Neural cell (in vitro differentiated cells): ENCODE data around the gene ATAD1. TPM values are rescaled to one million over a fixed set of nuclear protein-coding genes. Genes with fewer than 3 reads are reported as not detected.

Experiments
- H2AFZ ChIP-seq: fragments of 200-600, 300-800 bp; sonication (generic), shearing (Covaris generic); 2 replicates; pipeline ENCODE4 v1.6.0; 2014; ENCODE audit warnings: low read depth, mild to moderate bottlenecking, antibody characterized with exemption, low read length, moderate library complexity
- H3F3A ChIP-seq: fragments of 200-600 bp; shearing (Covaris generic); 2 replicates; pipeline ENCODE4 v1.6.1; 2016; ENCODE audit warnings: mild to moderate bottlenecking, moderate library complexity, mixed read lengths, antibody characterized with exemption, low read length; ENCODE audit not compliant: insufficient read depth, poor library complexity, severe bottlenecking
- H3K27ac ChIP-seq: fragments of 200-600, 300-800 bp; sonication (generic), shearing (Covaris generic); 2 replicates; pipeline ENCODE4 v1.5.1; 2014; ENCODE audit warnings: mild to moderate bottlenecking, low read length, moderate library complexity
- H3K27me3 ChIP-seq: fragments of 300-800, 200-600 bp; sonication (generic), shearing (Covaris generic); 2 replicates; pipeline ENCODE4 v1.6.0; 2014; ENCODE audit warnings: mild to moderate bottlenecking, low read depth, low read length, moderate library complexity; ENCODE audit not compliant: insufficient read depth
- H3K36me3 ChIP-seq: fragments of 300-800, 200-600 bp; sonication (generic), shearing (Covaris generic); 2 replicates; pipeline ENCODE4 v1.5.1; 2014; ENCODE audit warnings: mild to moderate bottlenecking, antibody characterized with exemption, low read length, moderate library complexity; ENCODE audit not compliant: insufficient read depth
- H3K4me2 ChIP-seq: fragments of 300-800, 200-600 bp; sonication (generic), shearing (Covaris generic); 2 replicates; pipeline ENCODE4 v1.6.0; 2014; ENCODE audit warnings: mild to moderate bottlenecking, low read length
- H3K4me3 ChIP-seq: fragments of 300-800, 200-600 bp; sonication (generic), shearing (Covaris generic); 2 replicates; pipeline ENCODE4 v1.5.1; 2014; ENCODE audit warnings: mild to moderate bottlenecking, low read length, moderate library complexity
- H3K79me2 ChIP-seq: fragments of 200-600 bp; shearing (Covaris generic); replicated peaks from 2 replicates; pipeline ENCODE4 v1.6.0; 2014; ENCODE audit warnings: mild to moderate bottlenecking, low read length, moderate library complexity; ENCODE audit not compliant: insufficient read depth
- H3K9ac ChIP-seq: fragments of 300-800, 200-600 bp; sonication (generic), shearing (Covaris generic); 2 replicates; pipeline ENCODE4 v1.6.1; 2016; ENCODE audit warnings: mild to moderate bottlenecking, low read length, mixed read lengths
- H3K9me2 ChIP-seq: fragments of 200-600 bp; shearing (Covaris generic); 2 replicates; pipeline ENCODE4 v1.6.1; 2016; ENCODE audit warnings: mild to moderate bottlenecking, low read length, mixed read lengths; ENCODE audit not compliant: insufficient read depth
- H3K9me3 ChIP-seq: fragments of 200-600, 300-800 bp; sonication (generic), shearing (Covaris generic); 2 replicates; pipeline ENCODE4 v1.6.1; 2016; ENCODE audit warnings: mild to moderate bottlenecking, mixed run types, low read length, moderate library complexity, mixed read lengths
- H4K20me1 ChIP-seq: fragments of 200-600 bp; shearing (Covaris generic); 2 replicates; pipeline ENCODE4 v1.6.1; 2016; ENCODE audit warnings: mild to moderate bottlenecking, mixed run types; ENCODE audit not compliant: insufficient read depth
- EP300 ChIP-seq: fragments of 450-650 bp; conservative IDR thresholded peaks from 2 replicates; pipeline ENCODE4 v1.6.1; 2014; ENCODE audit warnings: antibody characterized with exemption, mild to moderate bottlenecking, moderate library complexity; ENCODE audit not compliant: poor library complexity, severe bottlenecking
- EZH2 ChIP-seq: fragments of 200-600, 300-800 bp; shearing (Covaris generic), sonication (generic); IDR thresholded peaks from 2 replicates; pipeline ENCODE4 v1.6.1; 2014; ENCODE audit warnings: antibody characterized with exemption, low read length, borderline replicate concordance, mild to moderate bottlenecking; ENCODE audit not compliant: insufficient read depth, poor library complexity, severe bottlenecking
- MXI1 ChIP-seq: fragments of 450-650 bp; conservative IDR thresholded peaks from 2 replicates; pipeline ENCODE4 v1.6.1; 2014; ENCODE audit warnings: antibody characterized with exemption, mild to moderate bottlenecking; ENCODE audit not compliant: poor library complexity, severe bottlenecking
- POLR2AphosphoS5 ChIP-seq: IDR thresholded peaks from 2 replicates; pipeline ENCODE4 v1.6.1; 2012
- RAD21 ChIP-seq: fragments of 450-650 bp; conservative IDR thresholded peaks from 2 replicates; pipeline ENCODE4 v1.6.1; 2014; ENCODE audit warnings: antibody characterized with exemption, mild to moderate bottlenecking, moderate library complexity
- SMC3 ChIP-seq: fragments of 450-650 bp; conservative IDR thresholded peaks from 2 replicates; pipeline ENCODE4 v1.6.1; 2014; ENCODE audit warnings: antibody characterized with exemption, mild to moderate bottlenecking, moderate library complexity; ENCODE audit not compliant: poor library complexity
- TAF1 ChIP-seq: IDR thresholded peaks from 2 replicates; pipeline ENCODE4 v1.6.1; 2012; ENCODE audit warnings: low read depth
- polyA plus RNA-seq: library from polyadenylated mRNA; depleted of rRNA; stranded (reverse); fragments of >200 nt; gene quantifications from 2 replicates; pipeline ENCODE4 v1.2.3, GENCODE V29; 2014
- TF ChIP-seq, protein P1 (sequence below): fragments of 450-650 bp; IDR thresholded peaks from 2 replicates; pipeline ENCODE4 v1.5.1; 2014; ENCODE audit warnings: antibody characterized with exemption, mild to moderate bottlenecking, moderate library complexity; ENCODE audit not compliant: poor library complexity, severe bottlenecking
- TF ChIP-seq, protein P2 (sequence below): IDR thresholded peaks from 2 replicates; pipeline ENCODE4 v1.6.1; 2012; ENCODE audit warnings: borderline replicate concordance

Gene ATAD1
- polyA plus RNA-seq, 1 donor from 2014 or later = 165 TPM

DNA sequence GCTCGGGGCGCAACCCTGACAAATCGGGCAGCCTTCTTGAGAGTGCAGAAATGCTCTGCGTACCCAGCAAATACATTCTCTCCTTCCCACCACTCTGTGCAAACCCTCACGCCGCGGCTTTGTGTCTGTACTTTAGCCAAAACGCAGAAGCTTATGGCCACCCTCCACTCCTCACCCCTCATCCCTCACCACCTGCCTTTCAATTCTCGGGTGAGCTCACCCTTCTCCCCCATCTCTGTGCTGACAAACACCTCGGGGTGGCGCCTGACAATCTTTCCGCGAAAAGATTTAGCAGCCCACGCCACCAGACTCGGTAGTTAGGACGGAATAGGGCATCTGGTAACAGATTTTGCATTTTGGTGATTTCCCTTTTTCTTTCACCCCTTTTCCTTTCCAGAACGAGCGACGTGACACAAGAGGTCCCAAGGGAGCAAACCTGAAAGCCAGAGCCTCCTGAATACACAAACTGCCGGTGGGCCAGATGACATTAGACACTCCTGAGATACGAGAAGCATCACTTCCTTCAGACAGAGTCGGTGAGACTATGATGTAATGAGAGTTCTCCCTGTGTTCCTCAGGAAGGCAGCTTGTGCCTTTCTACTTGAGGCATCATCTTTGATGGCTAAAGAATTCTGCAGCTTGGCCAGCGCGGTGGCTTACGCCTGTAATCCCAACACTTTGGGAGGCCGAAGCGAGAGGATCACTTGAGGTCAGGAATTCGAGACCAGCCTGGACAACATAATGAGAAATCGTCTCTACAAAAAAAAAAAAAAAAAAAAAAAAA is 671 bp upstream of the ATAD1 start:
- Histone ChIP-seq H3K79me2 (peaks cover 41% of the 10 kb centered on the region), H3K9ac (peak overlapping the region; percentile 91), H3F3A (peaks cover 4% of the 10 kb centered on the region), H3K27ac (peak overlapping the region; percentile 89), H3K4me2 (peak overlapping the region; percentile 67), H3K9me2 (no peaks in the 10 kb centered on the region), H4K20me1 (no peaks in the 10 kb centered on the region), H3K36me3 (no peaks in the 10 kb centered on the region), H3K4me3 (peak overlapping the region; percentile 80), H3K9me3 (no peaks in the 10 kb centered on the region), H3K27me3 (no peaks in the 10 kb centered on the region), H2AFZ (peak overlapping the region; percentile 54)
- TF ChIP-seq, protein P1, sequence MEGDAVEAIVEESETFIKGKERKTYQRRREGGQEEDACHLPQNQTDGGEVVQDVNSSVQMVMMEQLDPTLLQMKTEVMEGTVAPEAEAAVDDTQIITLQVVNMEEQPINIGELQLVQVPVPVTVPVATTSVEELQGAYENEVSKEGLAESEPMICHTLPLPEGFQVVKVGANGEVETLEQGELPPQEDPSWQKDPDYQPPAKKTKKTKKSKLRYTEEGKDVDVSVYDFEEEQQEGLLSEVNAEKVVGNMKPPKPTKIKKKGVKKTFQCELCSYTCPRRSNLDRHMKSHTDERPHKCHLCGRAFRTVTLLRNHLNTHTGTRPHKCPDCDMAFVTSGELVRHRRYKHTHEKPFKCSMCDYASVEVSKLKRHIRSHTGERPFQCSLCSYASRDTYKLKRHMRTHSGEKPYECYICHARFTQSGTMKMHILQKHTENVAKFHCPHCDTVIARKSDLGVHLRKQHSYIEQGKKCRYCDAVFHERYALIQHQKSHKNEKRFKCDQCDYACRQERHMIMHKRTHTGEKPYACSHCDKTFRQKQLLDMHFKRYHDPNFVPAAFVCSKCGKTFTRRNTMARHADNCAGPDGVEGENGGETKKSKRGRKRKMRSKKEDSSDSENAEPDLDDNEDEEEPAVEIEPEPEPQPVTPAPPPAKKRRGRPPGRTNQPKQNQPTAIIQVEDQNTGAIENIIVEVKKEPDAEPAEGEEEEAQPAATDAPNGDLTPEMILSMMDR = peak; percentile 60
- TF ChIP-seq RAD21 (peak; percentile 41), EP300 (no peak), EZH2 (no peak), TAF1 (no peak), MXI1 (no peak), SMC3 (peak; percentile 60), POLR2AphosphoS5 (peak; percentile 47)
- TF ChIP-seq, protein P2, sequence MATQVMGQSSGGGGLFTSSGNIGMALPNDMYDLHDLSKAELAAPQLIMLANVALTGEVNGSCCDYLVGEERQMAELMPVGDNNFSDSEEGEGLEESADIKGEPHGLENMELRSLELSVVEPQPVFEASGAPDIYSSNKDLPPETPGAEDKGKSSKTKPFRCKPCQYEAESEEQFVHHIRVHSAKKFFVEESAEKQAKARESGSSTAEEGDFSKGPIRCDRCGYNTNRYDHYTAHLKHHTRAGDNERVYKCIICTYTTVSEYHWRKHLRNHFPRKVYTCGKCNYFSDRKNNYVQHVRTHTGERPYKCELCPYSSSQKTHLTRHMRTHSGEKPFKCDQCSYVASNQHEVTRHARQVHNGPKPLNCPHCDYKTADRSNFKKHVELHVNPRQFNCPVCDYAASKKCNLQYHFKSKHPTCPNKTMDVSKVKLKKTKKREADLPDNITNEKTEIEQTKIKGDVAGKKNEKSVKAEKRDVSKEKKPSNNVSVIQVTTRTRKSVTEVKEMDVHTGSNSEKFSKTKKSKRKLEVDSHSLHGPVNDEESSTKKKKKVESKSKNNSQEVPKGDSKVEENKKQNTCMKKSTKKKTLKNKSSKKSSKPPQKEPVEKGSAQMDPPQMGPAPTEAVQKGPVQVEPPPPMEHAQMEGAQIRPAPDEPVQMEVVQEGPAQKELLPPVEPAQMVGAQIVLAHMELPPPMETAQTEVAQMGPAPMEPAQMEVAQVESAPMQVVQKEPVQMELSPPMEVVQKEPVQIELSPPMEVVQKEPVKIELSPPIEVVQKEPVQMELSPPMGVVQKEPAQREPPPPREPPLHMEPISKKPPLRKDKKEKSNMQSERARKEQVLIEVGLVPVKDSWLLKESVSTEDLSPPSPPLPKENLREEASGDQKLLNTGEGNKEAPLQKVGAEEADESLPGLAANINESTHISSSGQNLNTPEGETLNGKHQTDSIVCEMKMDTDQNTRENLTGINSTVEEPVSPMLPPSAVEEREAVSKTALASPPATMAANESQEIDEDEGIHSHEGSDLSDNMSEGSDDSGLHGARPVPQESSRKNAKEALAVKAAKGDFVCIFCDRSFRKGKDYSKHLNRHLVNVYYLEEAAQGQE = peak; percentile 65

DNA sequence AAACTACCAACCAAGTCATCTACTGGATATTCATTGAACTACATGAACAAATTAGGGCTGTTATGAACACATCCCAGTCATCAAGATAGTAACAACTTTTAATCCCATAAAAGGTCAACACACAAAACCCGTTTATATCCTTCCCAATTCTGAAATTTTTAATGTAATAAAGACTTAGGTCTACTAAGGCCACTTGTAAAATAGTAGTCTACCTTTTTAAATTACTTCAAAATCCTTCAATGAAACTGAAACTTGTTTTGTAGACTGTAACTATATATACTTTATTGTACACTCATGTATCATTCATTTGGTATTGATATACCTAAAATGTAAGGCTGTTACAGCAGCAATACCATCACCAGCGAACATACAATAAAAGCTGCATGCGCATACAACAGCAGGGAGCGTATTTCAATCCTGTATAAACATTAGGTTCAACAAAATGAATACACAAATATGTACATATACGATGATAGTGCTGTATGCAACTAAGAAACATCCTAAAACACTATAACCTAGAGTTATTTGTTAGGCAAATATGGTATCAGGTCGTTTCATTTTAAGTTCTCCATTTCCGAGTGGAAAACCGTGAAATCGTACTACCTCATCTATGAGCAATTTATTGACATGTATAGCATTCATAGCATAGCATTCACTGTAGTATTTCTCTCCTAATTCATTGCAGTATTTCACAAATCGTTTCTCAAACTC is 973 bp downstream of the ATAD1 start:
- TF ChIP-seq EZH2 (no peak), SMC3 (no peak), MXI1 (no peak), POLR2AphosphoS5 (no peak), TAF1 (no peak), EP300 (no peak), RAD21 (no peak)
- TF ChIP-seq, protein P2 = no peak
- TF ChIP-seq, protein P1 = no peak
- no peaks in the 10 kb centered on the region for H3K36me3 ChIP-seq
- H3K27ac ChIP-seq = peak overlapping the region; percentile 89
- H3F3A ChIP-seq = peaks cover 4% of the 10 kb centered on the region
- no peaks in the 10 kb centered on the region for H3K9me3 ChIP-seq
- peak overlapping the region; percentile 91 for H3K9ac ChIP-seq
- peaks cover 55% of the 10 kb centered on the region for H3K79me2 ChIP-seq
- H2AFZ ChIP-seq = peak overlapping the region; percentile 75
- no peaks in the 10 kb centered on the region for H3K27me3 ChIP-seq
- peak overlapping the region; percentile 72 for H3K4me2 ChIP-seq
- peak overlapping the region; percentile 80 for H3K4me3 ChIP-seq
- no peaks in the 10 kb centered on the region for H4K20me1 ChIP-seq
- H3K9me2 ChIP-seq = no peaks in the 10 kb centered on the region
